ENCODE data around the gene RPS18. TPM values are rescaled to one million over a fixed set of nuclear protein-coding genes. Genes with fewer than 3 reads are reported as not detected.
A peak's percentile ranks its signal among the peaks of the same experiment; 100 is the strongest.

Gene RPS18
- total and polyA plus RNA-seq, 2 of the 13 experiments (the other 11 are each of a cell fraction or from before 2014, with no cell fraction given): 3,896 to 5,806 TPM

GRCh38 chr6:33312361-33313104, 40.7 kb downstream of the RPS18 start (continued):
- TF ChIP-seq MAX (IDR thresholded peaks at IDR 0.05): peak; percentile 56; the same call in 1 of the 2 replicates
- TF ChIP-seq RERE (CRISPR knock-in tag; IDR thresholded peaks at IDR 0.05; ENCODE audit: low read depth): peak; percentile 33; the same call in 1 of the 2 replicates
- peak; percentile 77 for TF ChIP-seq ZNF574 (CRISPR knock-in tag; IDR thresholded peaks at IDR 0.05)
- TF ChIP-seq ZNF296 (CRISPR knock-in tag; conservative IDR thresholded peaks at IDR 0.05): no peak
- 0 out of 2 replicates have a peak, but pooled peaks have one; percentile 30 for TF ChIP-seq SP5 (CRISPR knock-in tag; IDR thresholded peaks at IDR 0.05; ENCODE audit: borderline replicate concordance, low read depth)
- TF ChIP-seq ATF5 (CRISPR knock-in tag; IDR thresholded peaks at IDR 0.05; ENCODE audit: low read depth): 0 out of 2 replicates have a peak, but pooled peaks have one; percentile 11
- peak; percentile 28; the same call in 1 of the 2 replicates for TF ChIP-seq HOXA3 (CRISPR knock-in tag; IDR thresholded peaks at IDR 0.05)
- TF ChIP-seq ZNF431 (CRISPR knock-in tag; IDR thresholded peaks at IDR 0.05; ENCODE audit: borderline replicate concordance, low read depth): no peak
- no peak for TF ChIP-seq YEATS2 (CRISPR knock-in tag; IDR thresholded peaks at IDR 0.05; ENCODE audit: borderline replicate concordance)
- 0 out of 2 replicates have a peak, but pooled peaks have one; percentile 45 for TF ChIP-seq ZNF276 (CRISPR knock-in tag; IDR thresholded peaks at IDR 0.05; ENCODE audit: low read depth)
- no peak for TF ChIP-seq GTF3A (CRISPR knock-in tag; conservative IDR thresholded peaks at IDR 0.05)
- TF ChIP-seq MEIS2 (CRISPR knock-in tag; IDR thresholded peaks at IDR 0.05): peak; percentile 68; the same call in 1 of the 2 replicates
- peak; percentile 71 for TF ChIP-seq ZEB1 (IDR thresholded peaks at IDR 0.05; ENCODE audit: insufficient replicate concordance, low read depth)
- TF ChIP-seq ZKSCAN1 (IDR thresholded peaks at IDR 0.05; ENCODE audit: low read length): no peak

Data from HepG2 (cell line).